Measurements from ENCODE around the gene HSPA9.

- no peak for TF ChIP-seq POLR2A (IDR thresholded peaks at IDR 0.05)
- TF ChIP-seq CTCF (IDR thresholded peaks at IDR 0.05), result no peak
Observed at GRCh38 chr5:138594305-138595058, 19.3 kb upstream of the HSPA9 start.

Data from sigmoid colon (tissue), 3 donors.